Uterus (tissue), 4 donors: ENCODE data around the gene C1orf210. TPM values are rescaled to one million over a fixed set of nuclear protein-coding genes. Genes with fewer than 3 reads are reported as not detected.

Experiments
- DNase-seq, 2 donors: peaks; one replicate each; pipeline ENCODE4 v3.0.0-alpha.2; 2019 to 2020
- H3K27ac ChIP-seq, 2 donors: fragments of 200-600 bp; sonication (generic); 1 replicate in 1 of 2; 2 replicates in 1 of 2; pipeline ENCODE4 v1.5.1; 2016 to 2018
- H3K27me3 ChIP-seq, 2 donors: fragments of 200-600 bp; sonication (generic); one replicate each; pipeline ENCODE4 v1.5.1; 2018 to 2019; ENCODE audit warnings: control low read depth in 1 of 2
- H3K36me3 ChIP-seq, 2 donors: fragments of 200-600 bp; sonication (generic); one replicate each; pipeline ENCODE4 v1.5.1; 2019; ENCODE audit warnings: control low read depth in 1 of 2
- H3K4me1 ChIP-seq, 2 donors: fragments of 200-600 bp; sonication (generic); one replicate each; pipeline ENCODE4 v1.5.1; 2018 to 2019; ENCODE audit warnings: control low read depth in 1 of 2
- H3K4me3 ChIP-seq, 2 donors: fragments of 200-600 bp; sonication (generic); 1 replicate in 1 of 2; 2 replicates in 1 of 2; pipeline ENCODE4 v1.5.1; 2018 to 2019; ENCODE audit warnings: mild to moderate bottlenecking in 1 of 2
- H3K9me3 ChIP-seq, 2 donors: fragments of 200-600 bp; sonication (generic); one replicate each; pipeline ENCODE4 v1.5.1; 2019; ENCODE audit warnings: control low read depth in 1 of 2
- CTCF ChIP-seq, 4 experiments: fragments of 200-600 bp in 2 of 4; fragments of 450-650 bp in 2 of 4; sonication (generic) in 2 of 4; IDR thresholded peaks; one replicate each; pipeline ENCODE4 v1.5.1; 2016 to 2019; ENCODE audit warnings: antibody characterized with exemption in 4 of 4, mild to moderate bottlenecking in 2 of 4, moderate library complexity in 1 of 4
- POLR2A ChIP-seq, 2 donors: fragments of 450-650 bp; IDR thresholded peaks; one replicate each; pipeline ENCODE4 v1.6.1; 2016; ENCODE audit warnings: antibody characterized with exemption in 2 of 2, mild to moderate bottlenecking in 1 of 2, moderate library complexity in 1 of 2
- intact Hi-C: fragments of 100-400 bp; cut with DNase I; formaldehyde crosslinking; loops from one replicate; pipeline ENCODE4 v1.15.1; 2023; ENCODE audit warnings: low total_unique reads
- total RNA-seq, 4 donors: library from RNA; depleted of rRNA in 3 of 4; stranded (reverse); fragments of >200 nt in 3 of 4; gene quantifications; one replicate each; pipeline versions ENCODE4 v1.1.0 to v1.2.4, GENCODE V29; 2014 to 2023
- donor health status: DM: yes; HTN: yes; CAD: no.

C1orf210 gene
- total RNA-seq, 4 donors from 2014 or later = 0.62 TPM; not detected in 3

- no peak for DNase-seq
Observed at GRCh38 chr1:43272576-43273571, 12.5 kb downstream of the C1orf210 start.

GRCh38 chr1:43272161-43272560 is 13.2 kb downstream of the C1orf210 start:
- TF ChIP-seq CTCF (IDR thresholded peaks at IDR 0.05) = no peak
- no peak for TF ChIP-seq POLR2A (IDR thresholded peaks at IDR 0.05)
- no peaks in the 10 kb centered on the region for H3K4me1 ChIP-seq
- H3K27me3 ChIP-seq = no peaks in the 10 kb centered on the region

More at GRCh38 chr1:43272576-43273571, 12.5 kb downstream of the C1orf210 start:
- no peaks in the 10 kb centered on the region for H3K4me1 ChIP-seq
- H3K9me3 ChIP-seq = no peaks in the 10 kb centered on the region
- H3K27me3 ChIP-seq = no peaks in the 10 kb centered on the region
- TF ChIP-seq CTCF (IDR thresholded peaks at IDR 0.05) (no peak), POLR2A (IDR thresholded peaks at IDR 0.05) (no peak)
- intact Hi-C loops = no loop called here
- H3K27ac ChIP-seq = no peak overlapping the region
- H3K4me3 ChIP-seq = no peak overlapping the region
- H3K36me3 ChIP-seq = no peaks in the 10 kb centered on the region

GRCh38 chr1:43271186-43272118 is 13.9 kb downstream of the C1orf210 start:
- no peak overlapping the region for H3K27ac ChIP-seq
- TF ChIP-seq POLR2A (IDR thresholded peaks at IDR 0.05) = no peak
- TF ChIP-seq CTCF (IDR thresholded peaks at IDR 0.05) = no peak
- no peaks in the 10 kb centered on the region for H3K9me3 ChIP-seq
- no peaks in the 10 kb centered on the region for H3K27me3 ChIP-seq
- intact Hi-C loops = no loop called here
- H3K4me3 ChIP-seq = no peak overlapping the region
- DNase-seq = no peak
- H3K36me3 ChIP-seq = no peaks in the 10 kb centered on the region
- H3K4me1 ChIP-seq = no peaks in the 10 kb centered on the region

More at GRCh38 chr1:43272161-43272560, 13.2 kb downstream of the C1orf210 start:
- intact Hi-C loops = no loop called here
- Histone ChIP-seq H3K36me3 (no peaks in the 10 kb centered on the region), H3K27ac (no peak overlapping the region), H3K9me3 (no peaks in the 10 kb centered on the region), H3K4me3 (no peak overlapping the region)
- DNase-seq = no peak

GRCh38 chr1:43270421-43271095 is 14.8 kb downstream of the C1orf210 start:
- no peaks in the 10 kb centered on the region for H3K4me1 ChIP-seq
- H3K4me3 ChIP-seq = no peak overlapping the region
- TF ChIP-seq CTCF (IDR thresholded peaks at IDR 0.05) = no peak
- peak in 1 of 2 donors; percentile 34 for TF ChIP-seq POLR2A (IDR thresholded peaks at IDR 0.05)
- H3K27me3 ChIP-seq = no peaks in the 10 kb centered on the region
- DNase-seq = no peak
- H3K27ac ChIP-seq = no peak overlapping the region
- no peaks in the 10 kb centered on the region for H3K9me3 ChIP-seq
- no peaks in the 10 kb centered on the region for H3K36me3 ChIP-seq
- intact Hi-C loops = no loop called here
